SU-DHL-6 (cell line): ENCODE measurements around the gene ACVRL1.

ENCODE experiments used
- CTCF ChIP-seq: fragments of 200-600 bp; sonication (generic); IDR thresholded peaks from one replicate; pipeline ENCODE4 v1.5.1; 2017; ENCODE audit warnings: antibody characterized with exemption, mild to moderate bottlenecking, low read length, moderate library complexity; ENCODE audit not compliant: insufficient read depth, poor library complexity, severe bottlenecking
- EZH2phosphoT487 ChIP-seq: fragments of 200-600 bp; sonication (generic), shearing (Covaris generic); conservative IDR thresholded peaks from 2 replicates; pipeline ENCODE4 v1.6.1; 2018; ENCODE audit warnings: mild to moderate bottlenecking, antibody characterized with exemption, low read length, moderate library complexity, mixed read lengths

- TF ChIP-seq EZH2phosphoT487 = no peak
- TF ChIP-seq CTCF = no peak
Measured at GRCh38 chr12:51866762-51867161, 40.5 kb upstream of the ACVRL1 start.
